ENCODE measurements around the gene ADGRF3.

GRCh38 chr2:26316041-26316440 lies 30.5 kb downstream of the ADGRF3 start:
- TF ChIP-seq EZH2 (IDR thresholded peaks at IDR 0.05; ENCODE audit: insufficient read depth, poor library complexity, severe bottlenecking): no peak
- no peak for TF ChIP-seq EZH2phosphoT487 (IDR thresholded peaks at IDR 0.05; ENCODE audit: insufficient read depth, low read depth)

Data from GM23248 (cell line).